Fibroblast of mammary gland (primary cell): ENCODE measurements around the gene NFIB.
A peak's percentile ranks its signal among the peaks of the same experiment; 100 is the strongest.

ENCODE experiments used
- DNase-seq: peaks from one replicate; pipeline ENCODE4 v3.0.0-alpha.2; 2010; ENCODE audit warnings: low read depth
- H3K4me3 ChIP-seq: 2 replicates; pipeline ENCODE4 v1.5.1; 2011; ENCODE audit warnings: low read depth, mild to moderate bottlenecking, low read length, moderate library complexity; ENCODE audit not compliant: control insufficient read depth
- TF ChIP-seq, protein P1 (sequence below): conservative IDR thresholded peaks from 2 replicates; pipeline ENCODE4 v1.5.1; 2011; ENCODE audit warnings: low read depth, low read length, inconsistent platforms; ENCODE audit not compliant: control insufficient read depth, insufficient read depth

NFIB gene

DNA sequence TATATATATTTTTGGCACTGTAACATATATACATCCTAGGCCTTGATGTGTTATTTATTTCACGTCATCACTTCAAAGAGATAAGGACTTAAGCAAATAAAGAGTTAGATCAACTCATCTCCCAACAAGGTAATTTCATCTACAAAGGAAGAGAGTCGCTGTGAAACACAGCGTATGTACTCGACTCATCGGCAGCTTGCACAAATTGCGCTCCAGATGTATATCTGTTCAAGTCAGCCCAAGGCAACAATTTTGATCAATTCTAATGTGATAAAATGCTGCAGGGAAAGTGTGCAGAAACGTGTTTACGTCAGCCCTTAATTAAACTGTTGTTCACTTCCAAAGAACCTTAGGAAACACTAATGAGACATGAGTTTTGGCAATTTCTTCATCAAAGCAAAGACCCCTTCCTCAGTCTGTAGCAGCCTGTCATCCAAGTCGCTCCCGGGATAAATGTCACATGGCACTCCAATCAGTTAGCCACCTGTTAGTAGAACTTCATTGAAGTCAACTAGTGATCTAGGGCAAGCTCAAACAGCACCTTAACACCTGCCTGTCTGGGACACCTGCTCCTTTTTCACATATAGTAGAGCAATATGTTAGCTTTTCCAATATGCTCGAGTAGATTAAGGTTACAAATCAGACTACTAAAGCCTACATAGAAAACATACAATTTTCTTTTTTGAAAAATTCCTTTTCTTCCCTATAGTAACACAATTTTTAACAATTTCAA, 182.4 kb downstream of the NFIB start:
- TF ChIP-seq, protein P1, sequence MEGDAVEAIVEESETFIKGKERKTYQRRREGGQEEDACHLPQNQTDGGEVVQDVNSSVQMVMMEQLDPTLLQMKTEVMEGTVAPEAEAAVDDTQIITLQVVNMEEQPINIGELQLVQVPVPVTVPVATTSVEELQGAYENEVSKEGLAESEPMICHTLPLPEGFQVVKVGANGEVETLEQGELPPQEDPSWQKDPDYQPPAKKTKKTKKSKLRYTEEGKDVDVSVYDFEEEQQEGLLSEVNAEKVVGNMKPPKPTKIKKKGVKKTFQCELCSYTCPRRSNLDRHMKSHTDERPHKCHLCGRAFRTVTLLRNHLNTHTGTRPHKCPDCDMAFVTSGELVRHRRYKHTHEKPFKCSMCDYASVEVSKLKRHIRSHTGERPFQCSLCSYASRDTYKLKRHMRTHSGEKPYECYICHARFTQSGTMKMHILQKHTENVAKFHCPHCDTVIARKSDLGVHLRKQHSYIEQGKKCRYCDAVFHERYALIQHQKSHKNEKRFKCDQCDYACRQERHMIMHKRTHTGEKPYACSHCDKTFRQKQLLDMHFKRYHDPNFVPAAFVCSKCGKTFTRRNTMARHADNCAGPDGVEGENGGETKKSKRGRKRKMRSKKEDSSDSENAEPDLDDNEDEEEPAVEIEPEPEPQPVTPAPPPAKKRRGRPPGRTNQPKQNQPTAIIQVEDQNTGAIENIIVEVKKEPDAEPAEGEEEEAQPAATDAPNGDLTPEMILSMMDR: no peak
- no peak overlapping the region for H3K4me3 ChIP-seq
- DNase-seq: no peak

DNA sequence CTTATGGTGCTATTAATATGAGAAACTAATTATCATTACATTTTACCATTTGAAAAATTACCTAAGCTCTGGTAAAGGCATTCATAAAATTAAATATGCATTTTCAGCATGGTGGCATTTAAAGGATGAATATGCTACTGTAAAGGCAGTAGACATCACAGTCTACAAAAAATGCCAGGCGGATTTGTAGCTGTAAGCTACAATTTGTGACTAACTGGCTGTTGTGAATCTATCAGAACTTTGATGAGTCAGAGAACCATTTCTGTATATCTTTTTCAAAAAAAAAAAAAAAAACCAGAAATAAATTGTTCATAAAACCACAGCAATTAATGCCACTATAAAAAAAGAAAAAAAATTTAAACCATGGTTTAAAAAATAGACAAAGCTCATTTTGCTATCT, 186.3 kb downstream of the NFIB start:
- TF ChIP-seq, protein P1: no peak
- DNase-seq: peak; percentile 58
- H3K4me3 ChIP-seq: no peak overlapping the region

DNA sequence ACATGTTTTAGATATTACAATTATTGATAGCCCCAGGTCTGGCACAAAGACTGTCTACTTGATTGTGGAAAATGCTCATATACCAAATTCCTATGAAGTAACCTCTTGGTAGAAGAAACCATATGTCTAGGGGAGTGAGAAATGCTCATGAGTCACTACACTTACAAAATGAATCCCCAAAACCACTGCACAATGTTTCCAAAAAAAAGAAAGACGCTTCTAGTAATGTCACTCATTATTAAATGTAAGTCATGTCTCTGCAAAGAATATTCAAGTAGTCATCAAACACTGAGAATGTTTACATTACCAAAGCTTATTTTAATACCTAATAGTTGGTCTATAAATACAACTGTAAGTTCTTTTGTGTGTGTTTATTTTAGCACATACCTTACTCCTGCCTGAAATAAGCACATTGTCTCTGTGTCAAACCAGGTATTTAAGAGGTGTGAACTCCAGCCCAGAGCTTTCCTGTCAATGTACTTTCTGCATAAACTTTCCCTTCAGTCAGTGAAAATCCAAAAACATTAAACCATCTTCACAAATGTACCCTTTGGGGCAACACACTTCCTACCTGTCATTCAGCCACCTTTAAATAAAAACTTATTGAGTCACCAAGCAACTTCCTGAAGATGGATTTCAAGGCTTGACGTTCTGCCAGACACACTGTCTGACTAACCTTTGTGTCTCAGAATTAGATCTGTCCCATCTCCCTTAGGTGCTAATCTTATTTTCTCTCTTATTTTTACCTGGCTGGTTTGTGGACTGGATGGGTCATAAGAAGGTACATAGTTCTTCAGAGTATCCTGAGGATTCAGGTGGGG, 194.0 kb downstream of the NFIB start:
- TF ChIP-seq, protein P1: no peak
- no peak overlapping the region for H3K4me3 ChIP-seq
- peak; percentile 80 for DNase-seq

DNA sequence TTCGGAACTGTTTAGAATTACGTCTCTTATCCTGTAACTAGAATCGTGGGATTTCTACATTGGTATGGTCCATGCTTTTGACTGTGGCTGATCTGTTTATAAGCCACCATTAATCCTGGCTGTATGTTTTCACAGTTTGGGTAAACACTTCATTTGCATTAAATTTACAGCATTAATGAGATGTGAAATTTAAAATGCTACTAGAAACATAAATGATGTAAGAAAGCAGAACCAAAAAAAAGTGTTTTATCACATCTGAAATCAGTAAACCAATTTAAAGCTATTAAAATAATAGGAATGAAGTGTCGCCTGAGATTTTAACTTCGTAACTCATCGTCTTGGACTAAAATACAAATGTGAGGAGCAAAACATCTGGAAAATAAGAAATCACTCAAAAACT, 201.7 kb downstream of the NFIB start:
- TF ChIP-seq, protein P1: no peak

DNA sequence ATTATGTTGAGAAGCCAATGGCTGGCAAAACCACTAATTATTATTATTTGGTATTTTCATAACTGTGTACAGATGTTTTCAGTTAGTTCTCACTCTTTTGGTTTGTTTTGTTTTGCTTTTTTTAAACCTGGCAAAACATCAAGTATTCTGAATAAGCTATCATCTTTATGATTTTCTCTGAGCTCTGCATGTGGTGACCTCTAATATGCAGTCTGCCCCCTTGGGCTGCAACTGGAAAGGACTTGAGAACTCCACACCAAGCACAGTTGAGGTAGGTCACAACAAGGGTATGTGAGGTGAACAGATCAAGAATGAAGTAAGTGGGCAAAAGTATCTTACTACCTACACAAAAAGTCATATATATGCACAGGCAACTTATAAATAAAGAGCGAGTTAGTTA, 202.2 kb downstream of the NFIB start:
- peak; percentile 51 for DNase-seq
- H3K4me3 ChIP-seq: no peak overlapping the region
- TF ChIP-seq, protein P1: no peak

More for the DNA sequence above, 201.7 kb downstream of the NFIB start:
- H3K4me3 ChIP-seq: no peak overlapping the region
- no peak for DNase-seq

DNA sequence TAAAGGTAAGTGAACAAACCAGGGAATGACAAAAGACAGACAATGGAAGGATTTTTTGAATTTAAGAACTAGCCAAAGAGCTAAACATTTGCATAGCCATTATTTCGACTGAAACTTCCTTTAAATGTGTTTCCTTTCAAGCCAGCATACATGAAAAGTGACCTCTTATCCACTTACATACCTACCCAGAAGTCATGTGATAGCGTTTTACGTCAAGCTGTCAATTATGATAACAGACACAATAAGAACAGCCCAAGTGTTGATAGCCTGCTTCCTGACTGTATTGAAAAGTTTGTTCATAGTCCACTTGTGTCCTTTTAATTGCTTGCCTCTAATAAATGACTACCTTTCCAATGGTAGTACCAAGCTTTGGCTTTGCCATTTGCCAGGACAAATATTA, 206.0 kb downstream of the NFIB start:
- DNase-seq: no peak
- H3K4me3 ChIP-seq: no peak overlapping the region
- TF ChIP-seq, protein P1: no peak
